HEK293T (cell line): ENCODE results near the gene TRANK1.

ENCODE experiments used
- CTCF ChIA-PET: fragments of 350-600 bp; formaldehyde crosslinking; extraction: SDS; loops from one replicate; lab custom pipeline; 2021; ENCODE audit warnings: antibody characterized with exemption, inconsistent platforms; lab: Yijun Ruan, JAX
- POLR2A ChIA-PET: fragments of 350-600 bp; formaldehyde crosslinking; extraction: SDS; loops from one replicate; lab custom pipeline; 2020; ENCODE audit warnings: antibody characterized with exemption, inconsistent platforms; lab: Yijun Ruan, JAX
- DNase-seq: peaks from one replicate; pipeline ENCODE4 v3.0.0; 2012; ENCODE audit warnings: mixed read lengths; ENCODE audit errors: extremely low spot score
- ARNT ChIP-seq: fragments of 450-650 bp; IDR thresholded peaks from 2 replicates; pipeline ENCODE4 v1.6.1; 2017; ENCODE audit warnings: mild to moderate bottlenecking
- BHLHE40 ChIP-seq: fragments of 450-650 bp; IDR thresholded peaks from 2 replicates; pipeline ENCODE4 v1.6.1; 2016; ENCODE audit warnings: mild to moderate bottlenecking, moderate library complexity, borderline replicate concordance
- CTBP1 ChIP-seq: fragments of 450-650 bp; IDR thresholded peaks from 2 replicates; pipeline ENCODE4 v1.6.1; 2016; ENCODE audit warnings: borderline replicate concordance
- ELF4 ChIP-seq: fragments of 450-650 bp; IDR thresholded peaks from 2 replicates; pipeline ENCODE4 v1.6.1; 2017; ENCODE audit warnings: antibody characterized with exemption
- FOXA1 ChIP-seq: fragments of 450-650 bp; IDR thresholded peaks from 2 replicates; pipeline ENCODE4 v1.6.1; 2016; ENCODE audit warnings: mild to moderate bottlenecking
- FOXK2 ChIP-seq: fragments of 450-650 bp; IDR thresholded peaks from 2 replicates; pipeline ENCODE4 v1.6.1; 2016; ENCODE audit warnings: mild to moderate bottlenecking
- FOXM1 ChIP-seq: fragments of 450-650 bp; IDR thresholded peaks from 2 replicates; pipeline ENCODE4 v1.6.1; 2017; ENCODE audit warnings: mild to moderate bottlenecking, borderline replicate concordance
- HDGF ChIP-seq: fragments of 450-650 bp; IDR thresholded peaks from 2 replicates; pipeline ENCODE4 v1.6.1; 2017; ENCODE audit warnings: antibody characterized with exemption, borderline replicate concordance
- L3MBTL2 ChIP-seq: fragments of 450-650 bp; conservative IDR thresholded peaks from 2 replicates; pipeline ENCODE4 v1.6.1; 2016; ENCODE audit warnings: mild to moderate bottlenecking
- LEF1 ChIP-seq: fragments of 450-650 bp; IDR thresholded peaks from 2 replicates; pipeline ENCODE4 v1.6.1; 2017; ENCODE audit warnings: mild to moderate bottlenecking, borderline replicate concordance
- NFRKB ChIP-seq: fragments of 450-650 bp; IDR thresholded peaks from 2 replicates; pipeline ENCODE4 v1.6.1; 2016; ENCODE audit warnings: mild to moderate bottlenecking, moderate library complexity
- SP1 ChIP-seq: fragments of 450-650 bp; IDR thresholded peaks from 2 replicates; pipeline ENCODE4 v1.6.1; 2017
- SUZ12 ChIP-seq: fragments of 450-650 bp; IDR thresholded peaks from 2 replicates; pipeline ENCODE4 v1.6.1; 2016; ENCODE audit warnings: mild to moderate bottlenecking
- TARDBP ChIP-seq: fragments of 450-650 bp; IDR thresholded peaks from 2 replicates; pipeline ENCODE4 v1.6.1; 2016
- ZNF384 ChIP-seq: fragments of 450-650 bp; IDR thresholded peaks from 2 replicates; pipeline ENCODE4 v1.6.1; 2016
- TF ChIP-seq, protein P1 (sequence below): fragments of 450-650 bp; IDR thresholded peaks from 2 replicates; pipeline ENCODE4 v1.6.1; 2016

TRANK1 gene

DNA sequence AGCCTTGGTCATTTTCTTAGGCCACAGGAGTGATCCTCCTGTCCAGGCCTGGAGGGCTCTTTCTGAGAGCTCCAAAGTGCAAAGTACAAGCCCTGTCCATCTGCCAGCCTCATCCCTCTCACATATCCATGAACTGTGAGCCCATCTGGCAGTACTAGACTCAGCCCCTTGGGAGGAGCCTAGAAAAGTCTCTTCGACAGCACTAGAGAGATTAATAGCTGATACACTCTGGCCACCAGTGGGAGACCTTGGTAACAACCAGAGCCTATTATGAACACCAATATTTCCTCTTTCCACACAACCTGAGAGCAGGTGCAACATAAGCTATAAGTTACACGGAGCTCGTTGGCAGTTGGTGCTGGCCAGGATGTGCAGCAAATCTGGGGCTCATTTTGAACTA, 121.0 kb downstream of the TRANK1 start:
- ChIA-PET POLR2A (no interaction called here), CTCF (no interaction called here)
- TF ChIP-seq FOXM1 (no peak), HDGF (no peak), LEF1 (no peak), ZNF384 (no peak), NFRKB (no peak), BHLHE40 (no peak), ARNT (no peak)
- no peak for DNase-seq

DNA sequence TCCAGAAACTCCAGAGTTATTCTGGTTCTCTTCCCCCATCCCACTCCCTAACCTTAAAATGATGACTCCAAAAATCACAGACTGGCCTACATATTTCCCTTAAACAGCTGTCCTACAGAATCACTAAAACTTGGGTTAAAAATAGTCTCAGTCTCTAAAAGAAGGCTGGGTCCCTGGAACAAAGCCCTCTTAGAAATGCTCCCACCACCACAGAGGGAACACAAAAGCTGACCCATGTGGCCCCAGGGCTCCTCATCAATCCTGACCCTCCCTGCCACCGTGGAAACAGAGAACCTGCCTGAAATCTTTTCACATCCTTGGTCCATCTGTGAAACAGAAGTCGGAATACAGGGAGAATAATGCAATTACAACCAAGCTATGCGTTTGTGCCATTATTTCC, 124.8 kb downstream of the TRANK1 start:
- CTCF ChIA-PET: no interaction called here
- no peak for TF ChIP-seq SUZ12
- POLR2A ChIA-PET: no interaction called here
- DNase-seq: no peak

DNA sequence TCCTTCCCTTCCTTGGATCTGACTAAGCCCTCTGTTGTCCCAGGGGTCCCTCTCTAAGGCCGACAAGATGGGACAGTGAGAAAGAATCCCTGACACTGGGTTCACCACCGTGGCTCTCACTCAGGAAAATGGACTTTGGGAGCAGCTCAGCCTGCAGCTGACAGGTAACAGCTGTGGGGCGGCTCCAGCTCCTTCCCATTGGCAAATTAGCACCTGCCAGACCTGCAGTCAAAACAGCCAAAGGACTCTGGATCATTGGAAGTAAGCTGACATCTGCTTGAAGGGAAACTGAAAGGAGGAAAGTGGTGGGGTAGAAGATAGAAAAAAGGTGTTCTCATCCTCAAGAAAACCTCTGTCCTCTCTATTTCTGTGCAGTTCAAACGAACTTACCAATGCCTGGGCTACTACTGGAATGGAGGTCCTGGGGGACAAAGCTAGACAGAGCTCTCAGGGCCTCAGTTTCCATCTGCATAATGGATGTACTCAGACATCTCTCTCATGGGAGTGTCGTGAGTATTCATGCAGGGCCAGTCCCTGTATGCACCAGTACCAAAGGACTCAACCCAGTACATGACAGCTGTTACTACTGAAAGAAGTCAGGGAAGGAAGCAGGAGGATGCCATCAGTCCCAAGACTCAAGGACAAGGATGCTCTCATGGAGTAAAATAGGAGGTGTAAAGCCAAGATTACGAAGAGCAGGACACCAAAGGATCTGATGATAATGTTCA, 126.9 kb downstream of the TRANK1 start:
- DNase-seq: no peak
- POLR2A ChIA-PET: no interaction called here

DNA sequence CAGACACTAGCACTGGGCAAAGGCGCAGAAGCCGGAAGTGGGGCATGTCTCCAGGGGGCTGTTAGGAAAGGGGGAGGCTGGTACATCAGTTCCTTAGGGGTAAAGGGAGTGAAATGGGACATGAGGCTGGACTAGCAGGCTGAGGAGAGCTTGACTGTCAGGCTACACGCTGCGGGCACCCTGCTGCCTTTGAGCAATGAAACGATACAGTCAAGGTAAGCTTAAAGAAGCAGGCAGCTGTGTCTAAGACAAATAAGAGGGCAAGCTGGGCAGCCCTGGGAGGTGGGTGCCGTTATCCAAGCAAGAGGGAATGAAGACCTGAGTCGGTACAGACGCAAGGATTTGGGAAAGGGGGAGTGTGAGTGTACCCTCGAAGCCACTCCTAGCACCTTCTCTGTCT, 129.5 kb downstream of the TRANK1 start:
- ChIA-PET CTCF (interaction anchor here (1.0 kb wide), 1 partner anchor 23 kb away, joined by 4 read pairs; no protein-coding TSS in a partner anchor), POLR2A (no interaction called here)
- DNase-seq: no peak
- TF ChIP-seq L3MBTL2 (no peak), SP1 (no peak), ZNF384 (no peak), FOXK2 (no peak), TARDBP (no peak), CTBP1 (no peak), FOXA1 (no peak), ARNT (no peak), BHLHE40 (no peak), LEF1 (no peak), FOXM1 (no peak), ELF4 (no peak), NFRKB (no peak), HDGF (no peak), SUZ12 (no peak)
- TF ChIP-seq, protein P1, sequence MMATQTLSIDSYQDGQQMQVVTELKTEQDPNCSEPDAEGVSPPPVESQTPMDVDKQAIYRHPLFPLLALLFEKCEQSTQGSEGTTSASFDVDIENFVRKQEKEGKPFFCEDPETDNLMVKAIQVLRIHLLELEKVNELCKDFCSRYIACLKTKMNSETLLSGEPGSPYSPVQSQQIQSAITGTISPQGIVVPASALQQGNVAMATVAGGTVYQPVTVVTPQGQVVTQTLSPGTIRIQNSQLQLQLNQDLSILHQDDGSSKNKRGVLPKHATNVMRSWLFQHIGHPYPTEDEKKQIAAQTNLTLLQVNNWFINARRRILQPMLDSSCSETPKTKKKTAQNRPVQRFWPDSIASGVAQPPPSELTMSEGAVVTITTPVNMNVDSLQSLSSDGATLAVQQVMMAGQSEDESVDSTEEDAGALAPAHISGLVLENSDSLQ: no peak

More for the DNA sequence above, 126.9 kb downstream of the TRANK1 start:
- CTCF ChIA-PET: no interaction called here
- TF ChIP-seq FOXA1 (no peak), TARDBP (no peak), ELF4 (no peak), SUZ12 (no peak), HDGF (no peak), ZNF384 (no peak), FOXM1 (no peak), BHLHE40 (no peak), NFRKB (no peak), L3MBTL2 (no peak), CTBP1 (no peak), ARNT (no peak), SP1 (no peak), FOXK2 (no peak), LEF1 (no peak)
- TF ChIP-seq, protein P1: no peak

DNA sequence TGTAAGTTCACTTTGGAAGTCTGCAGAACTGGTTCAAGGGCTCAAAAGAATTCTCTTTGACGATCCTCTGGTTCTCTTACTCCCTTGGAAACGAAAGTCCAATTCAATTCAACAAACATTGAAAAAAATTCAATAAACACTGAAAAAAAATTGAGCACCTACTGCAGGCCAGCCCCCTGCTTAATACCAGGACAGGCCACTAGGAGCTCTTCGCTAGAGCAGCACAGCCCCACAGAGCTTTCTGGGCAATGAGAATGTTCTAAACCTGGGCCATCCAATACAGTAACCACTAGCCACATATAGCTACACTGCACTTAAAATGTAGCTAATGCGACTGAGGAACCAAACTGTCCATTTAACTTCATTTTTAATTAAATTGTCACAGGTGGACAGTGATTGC, 130.1 kb downstream of the TRANK1 start:
- ChIA-PET CTCF (interaction anchor here (1.0 to 1.2 kb wide), 2 partner anchors 12 to 23 kb away, joined by 4 read pairs; no protein-coding TSS in a partner anchor), POLR2A (no interaction called here)
- no peak for TF ChIP-seq FOXA1
- TF ChIP-seq LEF1: no peak
- no peak for TF ChIP-seq L3MBTL2
- TF ChIP-seq SP1: no peak
- TF ChIP-seq SUZ12: no peak
- TF ChIP-seq, protein P1: no peak
- TF ChIP-seq FOXM1: no peak
- no peak for TF ChIP-seq FOXK2
- TF ChIP-seq ELF4: no peak
- no peak for TF ChIP-seq CTBP1
- TF ChIP-seq HDGF: no peak
- no peak for TF ChIP-seq TARDBP
- no peak for TF ChIP-seq ZNF384
- TF ChIP-seq BHLHE40: no peak
- TF ChIP-seq ARNT: no peak
- no peak for TF ChIP-seq NFRKB
- no peak for DNase-seq

DNA sequence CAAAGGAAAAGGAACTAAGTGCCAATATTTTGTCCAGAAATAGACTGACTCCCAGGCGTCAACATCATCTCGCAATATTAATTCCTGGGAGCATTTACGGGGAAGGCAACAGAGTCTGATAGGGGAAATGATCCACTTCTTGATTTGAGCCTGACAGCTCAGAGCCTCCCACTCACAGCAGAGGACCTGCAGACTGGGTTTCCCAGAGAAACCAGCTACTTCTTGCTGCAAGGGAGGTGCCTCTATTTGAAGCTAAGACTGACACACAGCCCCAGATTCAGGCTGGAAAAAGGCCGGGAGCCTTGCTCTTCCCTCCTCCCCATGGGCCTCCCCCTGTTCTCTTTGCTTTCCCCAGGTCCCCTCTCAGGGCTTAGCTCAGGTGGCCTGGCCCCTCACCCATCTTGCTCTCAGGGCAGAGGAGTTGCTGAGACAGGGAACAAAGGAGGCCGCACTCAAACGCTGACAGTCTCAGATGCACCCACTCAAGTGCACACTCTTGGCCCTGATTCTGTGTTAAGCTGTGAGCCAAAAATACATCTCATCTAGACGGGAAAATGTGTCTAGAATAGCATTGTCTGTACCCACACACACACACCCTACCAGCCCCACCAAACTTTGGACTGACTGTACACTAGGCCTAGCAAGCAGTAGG, 130.7 kb downstream of the TRANK1 start:
- DNase-seq: no peak
- ChIA-PET CTCF (interaction anchor here (1.0 to 1.2 kb wide), 2 partner anchors 13 to 22 kb away, joined by 4 read pairs; no protein-coding TSS in a partner anchor), POLR2A (no interaction called here)
- no peak for TF ChIP-seq ARNT
- TF ChIP-seq ZNF384: no peak
- TF ChIP-seq FOXA1: no peak
- TF ChIP-seq ELF4: no peak
- TF ChIP-seq SUZ12: no peak
- TF ChIP-seq SP1: no peak
- no peak for TF ChIP-seq FOXK2
- TF ChIP-seq FOXM1: no peak
- TF ChIP-seq HDGF: no peak
- TF ChIP-seq NFRKB: no peak
- TF ChIP-seq BHLHE40: no peak
